GM10266 (cell line): ENCODE measurements around the gene ANAPC4.

Experiments
- DNase-seq: peaks from one replicate; pipeline ENCODE4 v3.0.0; 2012; ENCODE audit errors: extremely low spot score
- TF ChIP-seq, protein P1 (sequence below): IDR thresholded peaks from 2 replicates; pipeline ENCODE4 v1.5.1; 2012; ENCODE audit warnings: mild to moderate bottlenecking, low read depth; ENCODE audit not compliant: control insufficient read depth, insufficient read depth; ENCODE audit errors: missing control alignments

ANAPC4 gene

DNA sequence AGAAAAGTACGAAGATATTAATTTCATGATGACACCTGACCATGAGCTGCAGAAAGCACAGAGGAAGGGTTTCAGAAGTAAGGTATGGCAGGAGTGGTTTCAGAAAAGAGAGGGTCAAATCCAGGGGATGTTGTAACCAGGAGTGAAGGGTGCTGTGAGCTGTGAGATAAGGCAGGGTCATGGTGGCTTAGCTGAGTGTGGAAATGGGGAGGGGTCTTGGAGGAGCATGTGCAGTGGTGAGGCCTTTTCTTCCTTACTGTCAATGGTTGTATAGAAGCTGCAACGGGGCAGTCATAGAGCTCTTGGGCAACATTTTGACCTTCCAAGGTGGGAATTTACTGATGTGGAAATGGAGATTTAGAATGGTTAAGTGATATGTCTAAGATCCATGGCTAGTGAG, 2.5 kb downstream of the ANAPC4 start:
- TF ChIP-seq, protein P1, sequence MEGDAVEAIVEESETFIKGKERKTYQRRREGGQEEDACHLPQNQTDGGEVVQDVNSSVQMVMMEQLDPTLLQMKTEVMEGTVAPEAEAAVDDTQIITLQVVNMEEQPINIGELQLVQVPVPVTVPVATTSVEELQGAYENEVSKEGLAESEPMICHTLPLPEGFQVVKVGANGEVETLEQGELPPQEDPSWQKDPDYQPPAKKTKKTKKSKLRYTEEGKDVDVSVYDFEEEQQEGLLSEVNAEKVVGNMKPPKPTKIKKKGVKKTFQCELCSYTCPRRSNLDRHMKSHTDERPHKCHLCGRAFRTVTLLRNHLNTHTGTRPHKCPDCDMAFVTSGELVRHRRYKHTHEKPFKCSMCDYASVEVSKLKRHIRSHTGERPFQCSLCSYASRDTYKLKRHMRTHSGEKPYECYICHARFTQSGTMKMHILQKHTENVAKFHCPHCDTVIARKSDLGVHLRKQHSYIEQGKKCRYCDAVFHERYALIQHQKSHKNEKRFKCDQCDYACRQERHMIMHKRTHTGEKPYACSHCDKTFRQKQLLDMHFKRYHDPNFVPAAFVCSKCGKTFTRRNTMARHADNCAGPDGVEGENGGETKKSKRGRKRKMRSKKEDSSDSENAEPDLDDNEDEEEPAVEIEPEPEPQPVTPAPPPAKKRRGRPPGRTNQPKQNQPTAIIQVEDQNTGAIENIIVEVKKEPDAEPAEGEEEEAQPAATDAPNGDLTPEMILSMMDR = no peak
- DNase-seq = no peak

DNA sequence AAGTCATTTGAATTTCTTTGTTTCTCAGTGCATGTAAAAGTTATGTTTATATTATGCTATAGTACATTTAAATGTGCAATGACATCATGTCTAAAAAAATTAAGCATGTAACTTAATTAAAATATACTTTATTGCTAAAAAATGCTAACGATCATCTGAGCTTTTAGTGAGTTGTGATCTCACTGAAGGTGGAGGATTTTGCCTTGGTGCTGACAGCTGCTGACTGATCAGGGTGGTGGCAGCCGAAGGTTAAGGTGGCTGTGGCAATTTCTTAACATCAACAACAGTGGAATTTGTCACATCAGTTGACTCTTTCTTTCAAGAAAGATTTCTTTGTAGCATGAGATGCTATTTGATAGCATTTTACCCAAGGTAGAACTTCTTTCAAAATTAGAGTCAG, 6.6 kb downstream of the ANAPC4 start:
- no peak for DNase-seq
- TF ChIP-seq, protein P1 = no peak

DNA sequence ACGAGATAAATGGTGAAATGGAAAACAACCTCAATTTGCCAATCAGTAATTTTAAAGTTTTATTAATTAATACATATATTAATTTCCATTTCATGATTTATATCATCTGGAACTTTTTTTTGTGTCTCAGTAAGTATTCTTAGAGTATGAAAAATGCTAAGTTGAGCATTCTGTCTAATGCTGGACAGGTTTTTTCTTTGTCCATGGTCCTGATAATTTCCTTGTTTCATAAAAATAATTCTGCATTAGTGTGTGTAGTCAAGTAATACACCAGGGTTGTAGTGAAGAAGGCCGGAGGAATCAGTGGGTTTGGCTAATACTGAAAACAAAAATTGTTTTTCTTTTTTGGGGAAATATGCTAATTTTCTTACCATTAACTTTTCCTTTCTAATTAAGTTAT, 9.9 kb downstream of the ANAPC4 start:
- no peak for DNase-seq
- TF ChIP-seq, protein P1 = no peak

DNA sequence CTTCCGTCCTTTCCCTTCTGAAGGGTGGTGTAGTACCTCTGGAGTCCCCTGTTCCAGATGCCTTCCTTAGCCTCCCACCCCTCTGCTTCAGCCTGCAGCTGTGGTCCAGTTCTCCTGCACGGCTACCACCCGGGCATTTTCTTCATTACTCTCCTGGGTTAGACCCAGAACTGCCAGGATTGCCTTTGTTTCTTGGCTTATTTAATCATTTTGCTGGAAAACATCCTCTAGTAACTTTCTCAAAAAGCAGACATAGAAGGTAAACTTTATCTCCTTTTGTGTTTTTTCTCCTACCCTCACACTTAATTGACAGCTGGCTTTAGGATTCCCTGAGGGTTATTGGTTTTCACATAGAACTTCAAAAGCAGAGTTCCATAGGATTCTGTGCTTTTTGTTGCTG, 20.2 kb downstream of the ANAPC4 start:
- no peak for DNase-seq
- TF ChIP-seq, protein P1 = no peak

DNA sequence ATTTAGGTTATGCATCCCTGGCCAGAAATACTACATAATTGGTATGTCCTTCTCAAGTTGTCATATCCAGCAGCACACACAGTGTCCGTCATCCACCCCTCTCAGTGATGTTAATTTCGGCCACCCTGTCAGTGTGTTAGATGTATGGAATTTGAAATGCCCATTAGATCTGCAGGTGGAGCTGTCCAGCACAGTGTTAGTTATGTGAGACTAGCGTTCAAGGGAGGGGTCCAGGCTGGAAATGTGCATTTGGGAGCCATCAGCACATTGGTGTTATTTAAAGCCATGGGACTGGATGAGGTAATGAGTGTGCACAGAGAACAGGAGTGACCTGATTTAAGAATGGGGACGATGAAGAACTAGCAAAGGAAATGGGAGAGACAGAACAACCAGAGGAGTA, 22.4 kb downstream of the ANAPC4 start:
- no peak for DNase-seq
- TF ChIP-seq, protein P1 = no peak

DNA sequence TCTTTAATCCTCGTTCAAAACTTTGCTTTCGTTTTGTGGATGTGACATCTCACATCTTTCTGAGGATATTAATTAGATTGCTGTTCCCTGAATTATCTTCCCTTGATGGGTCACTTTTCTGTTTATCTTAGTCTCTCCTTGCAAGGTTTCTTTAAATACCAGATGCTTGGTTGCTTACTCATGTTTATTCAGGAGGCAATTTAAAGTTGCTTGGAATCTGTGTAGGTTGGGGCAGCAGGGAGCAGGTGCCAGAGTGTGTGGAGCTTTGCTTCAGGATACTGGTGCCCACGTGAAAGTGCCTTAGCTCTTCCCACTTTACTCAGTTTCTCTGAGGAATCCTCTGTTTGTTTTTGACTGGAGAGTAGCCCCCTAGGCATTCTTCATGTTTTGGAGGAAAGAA, 24.0 kb downstream of the ANAPC4 start:
- DNase-seq = no peak
- TF ChIP-seq, protein P1 = no peak

DNA sequence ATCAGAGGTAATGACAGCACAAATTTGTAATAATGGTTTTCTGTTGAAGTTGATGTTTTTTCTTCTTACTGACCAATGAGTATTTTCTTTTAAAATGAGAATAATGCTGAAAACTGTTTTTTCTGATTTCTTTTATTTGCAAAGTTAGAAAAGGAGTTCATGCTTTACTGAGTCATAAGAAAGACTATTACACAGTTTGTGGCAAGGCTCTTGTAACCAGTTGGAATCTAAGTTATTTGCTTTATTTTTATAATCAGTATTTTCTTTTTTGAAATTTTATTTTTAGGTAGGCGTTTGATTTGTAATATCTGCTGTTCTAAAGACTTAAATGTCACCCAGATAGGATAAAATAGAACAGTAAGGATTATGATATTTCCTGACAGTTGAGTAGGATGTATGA, 25.5 kb downstream of the ANAPC4 start:
- TF ChIP-seq, protein P1 = no peak
- DNase-seq = no peak
